ENCODE data around the gene USP54. TPM values are rescaled to one million over a fixed set of nuclear protein-coding genes. Genes with fewer than 3 reads are reported as not detected.
"Not testable (repeated sequence)": the region's sequence is repeated elsewhere in the genome, so short reads cannot be mapped to it uniquely, and the experiment has no call there.

Gene USP54, protein sequence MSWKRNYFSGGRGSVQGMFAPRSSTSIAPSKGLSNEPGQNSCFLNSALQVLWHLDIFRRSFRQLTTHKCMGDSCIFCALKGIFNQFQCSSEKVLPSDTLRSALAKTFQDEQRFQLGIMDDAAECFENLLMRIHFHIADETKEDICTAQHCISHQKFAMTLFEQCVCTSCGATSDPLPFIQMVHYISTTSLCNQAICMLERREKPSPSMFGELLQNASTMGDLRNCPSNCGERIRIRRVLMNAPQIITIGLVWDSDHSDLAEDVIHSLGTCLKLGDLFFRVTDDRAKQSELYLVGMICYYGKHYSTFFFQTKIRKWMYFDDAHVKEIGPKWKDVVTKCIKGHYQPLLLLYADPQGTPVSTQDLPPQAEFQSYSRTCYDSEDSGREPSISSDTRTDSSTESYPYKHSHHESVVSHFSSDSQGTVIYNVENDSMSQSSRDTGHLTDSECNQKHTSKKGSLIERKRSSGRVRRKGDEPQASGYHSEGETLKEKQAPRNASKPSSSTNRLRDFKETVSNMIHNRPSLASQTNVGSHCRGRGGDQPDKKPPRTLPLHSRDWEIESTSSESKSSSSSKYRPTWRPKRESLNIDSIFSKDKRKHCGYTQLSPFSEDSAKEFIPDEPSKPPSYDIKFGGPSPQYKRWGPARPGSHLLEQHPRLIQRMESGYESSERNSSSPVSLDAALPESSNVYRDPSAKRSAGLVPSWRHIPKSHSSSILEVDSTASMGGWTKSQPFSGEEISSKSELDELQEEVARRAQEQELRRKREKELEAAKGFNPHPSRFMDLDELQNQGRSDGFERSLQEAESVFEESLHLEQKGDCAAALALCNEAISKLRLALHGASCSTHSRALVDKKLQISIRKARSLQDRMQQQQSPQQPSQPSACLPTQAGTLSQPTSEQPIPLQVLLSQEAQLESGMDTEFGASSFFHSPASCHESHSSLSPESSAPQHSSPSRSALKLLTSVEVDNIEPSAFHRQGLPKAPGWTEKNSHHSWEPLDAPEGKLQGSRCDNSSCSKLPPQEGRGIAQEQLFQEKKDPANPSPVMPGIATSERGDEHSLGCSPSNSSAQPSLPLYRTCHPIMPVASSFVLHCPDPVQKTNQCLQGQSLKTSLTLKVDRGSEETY (N-terminal part only)
- 10 to 100 TPM in 11 of 12 donors, not detected in 1; 13.3 to 33.5 (median 18.9) TPM for polyA plus RNA-seq (ENCODE audit: insufficient read length in 12 of 12)
- long read RNA-seq, donor 1, partial matches to known transcripts: 15 of 18 reads
- long read RNA-seq, donor 1, other reads (novel, unspliced or antisense): 0 of 18 reads
- long read RNA-seq, donor 2: 0 reads
- long read RNA-seq, donor 3: 0 reads
- long read RNA-seq, donor 4: 0 reads
- long read RNA-seq, donor 5: 0 reads
- long read RNA-seq, donor 6: 0 reads
- long read RNA-seq, donor 7: 0 reads
- long read RNA-seq, donor 8: 0 reads
- long read RNA-seq, donor 9: 0 reads
- long read RNA-seq, donor 10: 0 reads
- long read RNA-seq, donor 11: 0 reads

DNA sequence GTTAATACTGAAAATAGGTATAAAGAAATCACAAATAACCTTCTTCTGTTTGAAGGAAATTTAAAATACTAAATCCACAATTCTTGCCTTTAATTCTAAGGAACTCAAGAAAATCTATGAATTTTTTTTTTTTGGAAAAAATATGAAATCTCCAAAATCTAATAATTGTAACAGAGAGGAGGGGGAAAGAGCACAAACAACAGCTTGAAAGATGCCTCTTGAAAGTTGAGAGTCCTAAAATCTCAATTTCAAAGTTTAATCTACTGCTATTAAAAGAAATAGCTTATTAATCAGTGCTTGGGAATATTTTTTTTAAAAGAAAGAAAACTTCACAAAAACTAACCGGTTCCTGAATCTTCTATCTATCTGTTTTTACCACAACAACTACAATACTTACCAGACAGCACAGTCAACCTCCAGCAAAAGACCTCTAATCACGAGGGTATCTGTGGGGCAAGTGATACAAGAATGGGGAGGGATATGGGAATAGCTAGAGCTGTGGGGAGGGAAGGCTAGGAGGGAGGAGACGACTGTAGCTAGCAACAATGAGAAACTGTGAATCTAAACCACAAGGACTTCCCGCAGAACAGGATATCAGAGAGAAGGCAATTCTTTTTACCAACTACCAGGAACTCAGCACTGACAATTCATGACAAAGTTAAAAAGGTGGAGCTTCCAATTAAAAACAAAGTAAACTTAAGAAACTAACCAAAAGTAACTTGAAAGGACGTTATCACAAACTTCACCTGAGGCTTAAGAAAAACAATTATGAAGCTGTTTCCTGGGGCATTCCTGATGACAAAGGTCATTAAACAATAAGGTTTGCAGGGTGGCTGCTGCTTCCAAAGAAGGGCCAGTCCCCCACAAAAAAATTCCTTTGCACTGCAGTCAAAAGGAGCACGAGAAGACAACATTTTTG is at the start of gene USP54:
Gene USP54, minus strand, starts transcription at position 462 of the 919 bp plus-strand sequence. CDS start 15,684 bp downstream, outside the sequence.
- no peak for DNase-seq

- DNase-seq: no peak
Observed at GRCh38 chr10:73639286-73639685, 48.1 kb upstream of the USP54 start.

DNA sequence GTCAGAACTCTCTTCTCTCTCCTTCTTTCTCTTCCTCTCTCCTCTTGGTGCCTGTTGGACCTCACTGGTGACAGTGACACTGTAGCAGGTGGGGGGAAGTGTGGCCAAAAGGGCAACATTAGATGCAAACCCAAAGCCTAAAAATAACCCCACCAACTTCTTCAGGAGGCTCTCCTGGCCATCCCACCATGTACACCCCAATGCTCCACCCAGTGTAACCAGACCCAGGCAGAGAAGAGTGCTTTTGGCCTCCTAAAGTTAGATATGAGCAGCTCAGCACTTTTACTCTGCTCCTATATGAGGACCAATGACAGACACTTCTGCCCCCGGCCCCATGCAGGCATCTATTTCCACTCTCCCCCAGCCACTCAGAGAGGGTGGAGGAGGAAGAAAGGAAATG is 44.6 kb upstream of the USP54 start:
- DNase-seq: no peak

GRCh38 chr10:73634421-73634820 is 43.3 kb upstream of the USP54 start:
- no peak for DNase-seq

DNA sequence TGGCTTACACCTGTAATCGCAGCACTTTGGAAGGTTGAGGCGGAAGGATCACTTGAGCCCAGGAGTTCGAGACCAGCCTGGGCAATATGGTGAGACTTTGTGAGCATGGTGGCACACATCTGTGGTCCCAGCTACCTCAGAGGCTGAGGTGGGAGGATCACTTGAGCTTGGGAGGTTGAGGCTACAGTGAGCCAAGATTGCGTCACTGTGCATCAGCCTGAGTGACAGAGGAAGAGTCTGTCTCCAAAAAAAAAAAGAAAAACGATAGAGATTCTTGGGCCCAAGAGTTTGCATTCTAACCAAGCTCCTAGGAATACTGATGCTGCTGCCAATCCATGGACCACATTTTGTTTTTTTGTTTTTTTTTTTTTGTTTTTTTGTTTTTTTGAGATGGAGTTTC is 38.0 kb upstream of the USP54 start:
- DNase-seq: no peak

DNA sequence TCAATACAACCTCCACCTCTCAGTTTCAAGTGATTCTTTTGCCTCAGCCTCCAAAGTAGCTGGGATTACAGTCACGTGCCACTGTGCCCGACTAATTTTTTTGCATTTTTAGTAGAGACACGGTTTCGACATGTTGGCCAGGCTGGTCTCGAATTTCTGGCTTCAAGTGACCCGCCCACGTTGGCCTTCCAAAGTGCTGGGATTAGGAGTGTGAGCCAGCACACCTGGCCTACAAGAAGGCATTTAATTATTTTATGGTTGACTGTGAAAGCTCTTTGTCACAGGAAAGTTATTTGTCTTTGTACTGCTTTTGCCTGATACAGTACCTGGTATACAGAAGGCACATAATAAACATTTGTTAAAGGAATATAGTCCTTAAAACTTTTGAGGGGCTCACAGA is 37.3 kb upstream of the USP54 start:
- no peak for DNase-seq

DNA sequence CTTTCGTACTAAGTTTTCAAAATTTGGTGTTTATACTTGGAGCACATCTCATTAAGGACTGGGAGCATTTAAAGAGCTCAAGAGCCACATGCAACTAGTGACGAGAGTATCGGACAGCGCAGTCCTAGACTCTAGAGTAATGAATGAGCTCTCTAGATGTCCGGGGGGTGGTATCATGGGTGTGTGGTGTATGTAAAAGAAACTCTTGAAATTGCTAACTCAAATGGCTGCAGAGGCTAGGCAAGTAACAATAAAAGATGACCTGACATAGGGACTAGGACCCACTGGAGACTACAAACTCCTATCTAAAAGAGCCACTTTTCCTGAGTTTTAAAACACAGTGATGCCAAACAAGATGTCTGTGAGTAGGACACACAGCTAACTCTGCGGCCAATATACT is 36.2 kb upstream of the USP54 start:
- no peak for DNase-seq

- peak; percentile 98 for DNase-seq
Observed at GRCh38 chr10:73625884-73626752, 35.0 kb upstream of the USP54 start.

DNA sequence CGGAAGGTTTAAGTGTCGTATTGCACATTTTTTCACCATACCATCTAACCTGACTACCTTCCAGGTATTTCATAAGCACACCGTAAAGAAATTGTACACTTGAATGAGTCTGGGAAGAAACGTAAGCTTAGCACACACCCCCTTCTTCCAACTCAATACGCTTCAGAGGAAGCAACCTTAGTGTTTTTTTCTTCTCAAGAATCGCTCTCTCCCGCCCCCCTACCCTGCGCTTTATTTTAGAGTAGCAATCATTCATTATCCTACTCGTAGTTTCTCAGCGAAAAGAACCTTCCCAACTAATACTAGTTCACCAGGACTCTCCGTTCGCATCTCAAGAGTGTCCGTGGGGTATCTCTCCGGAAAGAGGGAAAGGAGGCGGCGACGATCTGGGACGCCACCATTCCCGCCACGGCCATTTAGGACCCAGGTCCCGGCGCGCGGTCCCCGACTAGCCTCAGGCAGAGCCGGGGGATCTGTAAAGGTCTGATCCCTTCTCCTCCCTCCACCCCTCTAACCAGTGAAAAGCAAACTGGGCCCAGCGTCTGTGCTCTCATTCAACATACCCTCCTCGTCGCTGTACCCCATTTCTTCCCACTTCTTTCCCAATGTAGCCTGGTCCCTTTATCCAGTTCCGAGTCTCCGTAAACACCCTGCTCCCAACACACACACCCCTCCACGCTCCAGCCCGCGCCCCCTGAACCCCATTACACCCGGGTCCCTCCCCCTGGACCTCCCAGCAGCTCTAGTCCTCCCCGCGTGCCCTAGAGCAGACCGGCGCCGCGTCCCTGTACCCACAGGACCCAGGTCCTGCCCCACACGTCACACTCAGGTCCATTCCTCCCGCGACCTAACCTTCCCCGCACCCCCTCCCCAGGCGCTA is 34.1 kb upstream of the USP54 start:
- no peak for DNase-seq

GRCh38 chr10:73623056-73623455 is 31.9 kb upstream of the USP54 start:
- no peak for DNase-seq

DNA sequence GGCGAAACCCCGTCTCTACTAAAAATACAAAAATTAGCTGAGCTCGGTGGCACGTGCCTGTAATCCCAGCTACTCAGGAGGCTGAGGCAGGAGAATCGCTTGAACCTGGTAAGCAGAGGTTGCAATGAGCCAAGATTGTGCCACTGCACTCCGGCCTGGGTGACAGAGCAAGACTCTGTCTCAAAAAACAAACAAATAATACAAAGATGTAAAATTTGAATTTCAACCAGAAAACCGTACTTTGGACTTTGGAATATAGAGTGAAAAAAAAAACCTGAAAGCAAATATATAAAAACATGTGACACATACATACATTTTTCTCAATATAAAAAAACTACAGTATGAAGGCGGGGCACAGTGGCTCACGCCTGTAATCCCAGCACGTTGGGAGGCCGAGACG is 29.8 kb upstream of the USP54 start:
- DNase-seq: not testable (repeated sequence)

- not testable (repeated sequence) for DNase-seq
Observed at GRCh38 chr10:73617143-73617542, 26.0 kb upstream of the USP54 start.

DNA sequence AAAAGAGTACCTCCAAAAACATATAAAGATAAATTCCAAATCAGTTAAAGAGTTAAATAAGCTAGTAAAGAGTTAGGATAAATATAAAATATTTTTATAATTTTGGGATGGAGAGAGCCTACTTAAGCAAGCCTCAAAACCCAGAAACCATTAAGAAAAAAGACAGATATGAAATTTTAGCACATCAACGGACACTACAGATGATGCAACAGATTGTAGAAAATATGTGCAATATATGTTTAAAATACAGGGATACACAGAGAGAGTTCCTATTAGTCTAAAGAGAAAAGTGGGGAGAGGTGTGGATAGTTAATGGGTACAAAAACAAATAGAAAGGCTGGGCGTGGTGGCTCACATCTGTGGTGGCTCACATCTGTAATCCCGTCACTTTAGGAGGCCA is 23.6 kb upstream of the USP54 start:
- DNase-seq: no peak

GRCh38 chr10:73609116-73609515 is 18.0 kb upstream of the USP54 start:
- no peak for DNase-seq

DNA sequence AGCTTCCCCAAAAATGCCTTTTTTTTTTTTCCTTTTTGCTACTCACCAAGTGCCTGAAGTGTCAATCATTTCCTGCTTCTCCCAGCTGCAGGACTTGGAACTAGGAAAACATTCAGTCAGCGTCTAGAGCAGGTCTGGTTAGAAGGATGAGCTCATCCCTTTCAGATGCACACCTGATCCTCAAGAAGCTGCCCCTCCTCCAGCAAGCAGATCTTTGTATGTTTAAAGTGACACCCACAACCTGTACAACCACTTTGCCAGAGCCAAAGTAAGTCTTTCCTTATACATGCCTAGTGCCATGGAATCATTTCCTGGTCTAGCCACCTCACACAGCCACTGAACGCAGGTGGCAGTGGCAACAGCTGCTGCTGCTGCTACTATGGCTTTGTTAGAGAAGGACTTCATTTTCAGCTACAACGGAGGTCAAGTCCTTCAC is 10.4 kb upstream of the USP54 start:
- DNase-seq: no peak

DNA sequence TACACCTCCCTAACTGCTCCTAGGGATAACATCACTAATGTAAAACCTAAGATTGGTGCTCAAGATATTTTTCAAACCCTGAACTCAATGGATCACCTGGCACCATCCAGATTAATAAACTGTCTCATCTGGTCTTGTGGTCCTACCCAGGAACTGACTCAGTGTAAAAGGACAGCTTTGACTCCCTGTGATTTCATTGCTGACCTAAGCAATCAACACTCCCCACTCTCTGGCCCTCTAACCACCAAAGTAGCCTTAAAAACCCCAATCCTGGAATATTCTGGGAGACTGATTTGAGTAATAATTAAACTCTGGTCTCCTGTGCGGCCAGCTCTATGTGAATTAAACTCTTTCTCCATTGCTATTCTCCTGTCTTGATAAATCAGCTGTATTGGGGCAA is 6.2 kb upstream of the USP54 start:
- DNase-seq: no peak

GRCh38 chr10:73593812-73594211 is 2.7 kb upstream of the USP54 start:
- DNase-seq: no peak

- no peak for DNase-seq
Observed at GRCh38 chr10:73593110-73593509, 2.0 kb upstream of the USP54 start.

Measured in muscle of arm (tissue), 14 donors.